GM12878 (cell line): ENCODE measurements around the gene DNASE1. TPM values are rescaled to one million over a fixed set of nuclear protein-coding genes. Genes with fewer than 3 reads are reported as not detected.

Experiments used
- ATAC-seq: fragments of 200-7000 bp; cut with Tn5 transposase; 3 replicates; pipeline ENCODE4 v1.9.1; 2020; ENCODE audit warnings: mild to moderate bottlenecking, moderate library complexity
- BruUV-seq: library from RNA; stranded (reverse); fragments of 400-500 nt; replicated peaks from 2 replicates; lab custom pipeline; 2021; lab: Mats Ljungman, UMichigan
- CTCF ChIA-PET: fragments of 300-600 bp; sonication (Branson Sonifier 250); formaldehyde crosslinking; extraction: SDS; loops from one replicate; lab custom pipeline; 2021; ENCODE audit warnings: inconsistent platforms; lab: Yijun Ruan, JAX
- POLR2A ChIA-PET: fragments of 350-600 bp; formaldehyde crosslinking; extraction: SDS; loops from one replicate; lab custom pipeline; 2021; ENCODE audit warnings: inconsistent platforms; lab: Charles Lee
- RAD21 ChIA-PET: fragments of 300-600 bp; sonication (Branson Sonifier 250); formaldehyde crosslinking; loops from one replicate; lab custom pipeline; 2023; ENCODE audit warnings: antibody characterized with exemption; ENCODE audit not compliant: unreplicated experiment; lab: Charles Lee
- SMC1A ChIA-PET: fragments of 300-600 bp; sonication (Branson Sonifier 250); formaldehyde crosslinking; loops from one replicate; lab custom pipeline; 2023; ENCODE audit not compliant: unreplicated experiment, uncharacterized antibody; lab: Charles Lee
- DNase-seq: peaks from one replicate; pipeline ENCODE4 v3.0.0-alpha.2; 2011; ENCODE audit warnings: low read depth, low spot score
- FAIRE-seq: peaks from 3 replicates; lab custom pipeline; 2011; peaks lifted over from hg19 to GRCh38; lab: Jason Lieb, UNC
- H2AFZ ChIP-seq: 2 replicates; pipeline ENCODE4 v1.6.0; 2011; ENCODE audit warnings: low read depth, low read length, control low read depth; ENCODE audit not compliant: control insufficient read depth
- H3K27ac ChIP-seq: 2 replicates; pipeline ENCODE4 v1.5.1; 2011; ENCODE audit warnings: control low read depth; ENCODE audit not compliant: control insufficient read depth, insufficient read depth
- H3K27me3 ChIP-seq, 2 experiments: replicated peaks in 1 of 2; 2 replicates each; pipeline versions ENCODE4 v1.6.0 to v1.6.1; 2011; ENCODE audit warnings: low read length in 1 of 2; ENCODE audit not compliant: control insufficient read depth in 2 of 2, insufficient read depth in 2 of 2
- H3K36me3 ChIP-seq, 2 experiments: 2 replicates each; pipeline ENCODE4 v1.5.1; 2011; ENCODE audit warnings: low read length in 1 of 2; ENCODE audit not compliant: control insufficient read depth in 2 of 2, insufficient read depth in 2 of 2
- H3K4me1 ChIP-seq: 2 replicates; pipeline ENCODE4 v1.6.1; 2011; ENCODE audit warnings: mild to moderate bottlenecking, low read length, moderate library complexity, mixed read lengths; ENCODE audit not compliant: control insufficient read depth, insufficient read depth
- H3K4me2 ChIP-seq: 2 replicates; pipeline ENCODE4 v1.6.0; 2011; ENCODE audit warnings: control low read depth; ENCODE audit not compliant: control insufficient read depth, insufficient read depth
- H3K4me3 ChIP-seq: fragments of 200-600 bp; sonication (generic); 2 replicates; pipeline ENCODE4 v1.5.1; 2016
- H3K79me2 ChIP-seq: 2 replicates; pipeline ENCODE4 v1.6.0; 2011; ENCODE audit warnings: low read length; ENCODE audit not compliant: control insufficient read depth, insufficient read depth
- H3K9ac ChIP-seq: 2 replicates; pipeline ENCODE4 v1.8.0; 2011; ENCODE audit warnings: low read length, control low read depth, mixed read lengths; ENCODE audit not compliant: control insufficient read depth, insufficient read depth
- H3K9me3 ChIP-seq: replicated peaks from 3 replicates; pipeline ENCODE4 v1.5.1; 2011; ENCODE audit warnings: mild to moderate bottlenecking, low read length; ENCODE audit not compliant: control insufficient read depth, insufficient read depth
- H4K20me1 ChIP-seq: 2 replicates; pipeline ENCODE4 v1.6.0; 2011; ENCODE audit not compliant: control insufficient read depth, insufficient read depth
- CEBPB ChIP-seq, 2 experiments: fragments of 150-350 bp in 1 of 2; IDR thresholded peaks; 2 replicates each; pipeline ENCODE4 v1.6.1; 2012 to 2014; ENCODE audit warnings: low read depth in 2 of 2, low read length in 2 of 2, borderline replicate concordance in 1 of 2, inconsistent platforms in 1 of 2
- EGR1 ChIP-seq, 2 experiments: IDR thresholded peaks; 1 replicate in 1 of 2; 2 replicates in 1 of 2; pipeline ENCODE4 v1.6.1; 2011 to 2012; ENCODE audit warnings: low read depth in 2 of 2, low read length in 2 of 2, borderline replicate concordance in 1 of 2, mild to moderate bottlenecking in 1 of 2, moderate library complexity in 1 of 2
- FOXM1 ChIP-seq: IDR thresholded peaks from 2 replicates; pipeline ENCODE4 v1.6.1; 2012; ENCODE audit warnings: low read depth, mild to moderate bottlenecking, inconsistent platforms, low read length, moderate library complexity
- JUND ChIP-seq: IDR thresholded peaks from 2 replicates; pipeline ENCODE4 v1.6.1; 2012; ENCODE audit warnings: low read depth, mild to moderate bottlenecking, low read length, improper control_type of control experiment, moderate library complexity
- MYC ChIP-seq: IDR thresholded peaks from 2 replicates; pipeline ENCODE4 v1.6.1; 2011; ENCODE audit warnings: mild to moderate bottlenecking, low read length, moderate library complexity, inconsistent platforms; ENCODE audit not compliant: insufficient read depth, insufficient replicate concordance, insufficient read length, severe bottlenecking
- NFXL1 ChIP-seq: fragments of 450-650 bp; IDR thresholded peaks from 2 replicates; pipeline ENCODE4 v1.6.1; 2017; ENCODE audit warnings: antibody characterized with exemption, mild to moderate bottlenecking, borderline replicate concordance
- POLR2AphosphoS2 ChIP-seq: IDR thresholded peaks from 2 replicates; pipeline ENCODE4 v1.6.1; 2011; ENCODE audit warnings: low read depth, mild to moderate bottlenecking, low read length, improper control_type of control experiment, moderate library complexity
- RELA ChIP-seq: fragments of 450-650 bp; IDR thresholded peaks from 2 replicates; pipeline ENCODE4 v1.8.0; 2014; ENCODE audit warnings: borderline replicate concordance; ENCODE audit not compliant: partially characterized antibody
- RFX5 ChIP-seq: IDR thresholded peaks from 2 replicates; pipeline ENCODE4 v1.6.1; 2011; ENCODE audit warnings: low read depth, low read length, improper control_type of control experiment
- SIN3A ChIP-seq: IDR thresholded peaks from 2 replicates; pipeline ENCODE4 v1.6.1; 2012; ENCODE audit warnings: low read depth, low read length, improper control_type of control experiment
- SIX5 ChIP-seq: IDR thresholded peaks from 2 replicates; pipeline ENCODE4 v1.6.1; 2011; ENCODE audit warnings: mild to moderate bottlenecking, low read depth, low read length, moderate library complexity; ENCODE audit not compliant: severe bottlenecking
- SMAD1 ChIP-seq: fragments of 450-650 bp; IDR thresholded peaks from 2 replicates; pipeline ENCODE4 v1.6.1; 2018; ENCODE audit warnings: mild to moderate bottlenecking, low read depth; ENCODE audit not compliant: partially characterized antibody
- SREBF1 ChIP-seq: IDR thresholded peaks from 2 replicates; pipeline ENCODE4 v1.6.1; 2012; ENCODE audit warnings: mild to moderate bottlenecking, low read length
- SUPT20H ChIP-seq: IDR thresholded peaks from 2 replicates; pipeline ENCODE4 v1.6.1; 2011; ENCODE audit warnings: low read depth, mild to moderate bottlenecking, low read length, moderate library complexity, borderline replicate concordance; ENCODE audit not compliant: control insufficient read depth
- ZNF217 ChIP-seq: fragments of 450-650 bp; IDR thresholded peaks from 2 replicates; pipeline ENCODE4 v1.6.1; 2017; ENCODE audit warnings: antibody characterized with exemption, mild to moderate bottlenecking
- WGBS: methylation state at CpG from one replicate; pipeline ENCODE4 v1.1.6; 2016; ENCODE audit warnings: low lambda C conversion rate; ENCODE audit not compliant: insufficient replicate concordance, insufficient coverage; ENCODE audit errors: missing lambda C conversion rate; 5-methylcytosine and 5-hydroxymethylcytosine counted together
- in situ Hi-C: fragments of 300-500 bp; cut with MboI; formaldehyde crosslinking; loops from 9 replicates; pipeline ENCODE4 v1.14.3; 2018; ENCODE audit warnings: mixed read lengths
- intact Hi-C: fragments of 100-400 bp; cut with micrococcal nuclease; formaldehyde crosslinking; loops from one replicate; pipeline ENCODE4 v1.14.2; 2022; ENCODE audit not compliant: unreplicated experiment
- polyA plus RNA-seq, 11 experiments: library from polyadenylated mRNA; depleted of rRNA in 4 of 11; unstranded in 6 of 11; stranded (reverse) in 5 of 11; fragments of >200 nt; fragmentation: Nextera tagmentation in 4 of 11; fragmentation: Illumina TruSeq in 1 of 11; extraction: Ambion mirVana in 4 of 11; extraction: Trizol in 1 of 11; gene quantifications; 1 replicate in 1 of 11; 2 replicates in 10 of 11; pipeline versions ENCODE4 v1.2.1 to v1.2.3, GENCODE V29; 2011 to 2016; ENCODE audit warnings: inconsistent platforms in 2 of 11, missing spikeins in 2 of 11, low read depth in 1 of 11
- total RNA-seq, 4 experiments: library from RNA; depleted of rRNA in 3 of 4; stranded (reverse); fragments of >200 nt in 3 of 4; fragmentation: Illumina TruSeq in 1 of 4; extraction: Trizol in 1 of 4; gene quantifications; 2 replicates each; pipeline versions ENCODE4 v1.2.1 to v1.2.3, GENCODE V29; 2013 to 2021
- TF ChIP-seq, protein P1 (sequence below): fragments of 450-650 bp; IDR thresholded peaks from 2 replicates; pipeline ENCODE4 v1.6.1; 2017; ENCODE audit warnings: mild to moderate bottlenecking
- TF ChIP-seq, protein P2 (sequence below): fragments of 450-650 bp; IDR thresholded peaks from 2 replicates; pipeline ENCODE4 v1.6.1; 2018; ENCODE audit warnings: borderline replicate concordance, mild to moderate bottlenecking; ENCODE audit not compliant: partially characterized antibody

The DNASE1 gene
- total and polyA plus RNA-seq, 10 of the 15 experiments (the other 5 are each of a cell fraction or from before 2014, with no cell fraction given): 0.23 to 12.0 (median 7.9) TPM

- Histone ChIP-seq H2AFZ (no peak overlapping the region), H3K27ac (no peak overlapping the region), H3K9me3 (no peaks in the 10 kb centered on the region), H3K36me3 (peaks cover 14 to 33% of the 10 kb centered on the region in 2 experiments), H4K20me1 (no peaks in the 10 kb centered on the region; the same call in 1 of the 2 replicates), H3K4me2 (no peak overlapping the region), H3K27me3 (no peaks in the 10 kb centered on the region)
- FAIRE-seq (no peak), ATAC-seq (no peak), DNase-seq (no peak)
- ChIA-PET CTCF (no interaction called here), POLR2A (no interaction called here), RAD21 (no interaction called here), SMC1A (no interaction called here)
- intact Hi-C loops: no loop called here
- BruUV-seq: TSS peak; percentile 49
- in situ Hi-C loops: no loop called here
- 98% methylated on average over 11 of the region's 11 CpGs for WGBS
- TF ChIP-seq, protein P1, sequence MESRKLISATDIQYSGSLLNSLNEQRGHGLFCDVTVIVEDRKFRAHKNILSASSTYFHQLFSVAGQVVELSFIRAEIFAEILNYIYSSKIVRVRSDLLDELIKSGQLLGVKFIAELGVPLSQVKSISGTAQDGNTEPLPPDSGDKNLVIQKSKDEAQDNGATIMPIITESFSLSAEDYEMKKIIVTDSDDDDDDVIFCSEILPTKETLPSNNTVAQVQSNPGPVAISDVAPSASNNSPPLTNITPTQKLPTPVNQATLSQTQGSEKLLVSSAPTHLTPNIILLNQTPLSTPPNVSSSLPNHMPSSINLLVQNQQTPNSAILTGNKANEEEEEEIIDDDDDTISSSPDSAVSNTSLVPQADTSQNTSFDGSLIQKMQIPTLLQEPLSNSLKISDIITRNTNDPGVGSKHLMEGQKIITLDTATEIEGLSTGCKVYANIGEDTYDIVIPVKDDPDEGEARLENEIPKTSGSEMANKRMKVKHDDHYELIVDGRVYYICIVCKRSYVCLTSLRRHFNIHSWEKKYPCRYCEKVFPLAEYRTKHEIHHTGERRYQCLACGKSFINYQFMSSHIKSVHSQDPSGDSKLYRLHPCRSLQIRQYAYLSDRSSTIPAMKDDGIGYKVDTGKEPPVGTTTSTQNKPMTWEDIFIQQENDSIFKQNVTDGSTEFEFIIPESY: no peak
- TF ChIP-seq NFXL1: no peak
- TF ChIP-seq POLR2AphosphoS2: no peak
- TF ChIP-seq, protein P2, sequence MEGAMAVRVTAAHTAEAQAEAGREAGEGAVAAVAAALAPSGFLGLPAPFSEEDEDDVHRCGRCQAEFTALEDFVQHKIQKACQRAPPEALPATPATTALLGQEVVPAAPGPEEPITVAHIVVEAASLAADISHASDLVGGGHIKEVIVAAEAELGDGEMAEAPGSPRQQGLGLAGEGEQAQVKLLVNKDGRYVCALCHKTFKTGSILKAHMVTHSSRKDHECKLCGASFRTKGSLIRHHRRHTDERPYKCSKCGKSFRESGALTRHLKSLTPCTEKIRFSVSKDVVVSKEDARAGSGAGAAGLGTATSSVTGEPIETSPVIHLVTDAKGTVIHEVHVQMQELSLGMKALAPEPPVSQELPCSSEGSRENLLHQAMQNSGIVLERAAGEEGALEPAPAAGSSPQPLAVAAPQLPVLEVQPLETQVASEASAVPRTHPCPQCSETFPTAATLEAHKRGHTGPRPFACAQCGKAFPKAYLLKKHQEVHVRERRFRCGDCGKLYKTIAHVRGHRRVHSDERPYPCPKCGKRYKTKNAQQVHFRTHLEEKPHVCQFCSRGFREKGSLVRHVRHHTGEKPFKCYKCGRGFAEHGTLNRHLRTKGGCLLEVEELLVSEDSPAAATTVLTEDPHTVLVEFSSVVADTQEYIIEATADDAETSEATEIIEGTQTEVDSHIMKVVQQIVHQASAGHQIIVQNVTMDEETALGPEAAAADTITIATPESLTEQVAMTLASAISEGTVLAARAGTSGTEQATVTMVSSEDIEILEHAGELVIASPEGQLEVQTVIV: no peak
- TF ChIP-seq CEBPB (IDR thresholded peaks at IDR 0.05; ENCODE audit: borderline replicate concordance in 1 of 2, low read depth in 2 of 2, low read length in 2 of 2): no peak
- TF ChIP-seq SMAD1: no peak
- TF ChIP-seq SIX5: no peak
- TF ChIP-seq JUND: no peak
- no peak for TF ChIP-seq MYC
- no peak for TF ChIP-seq SUPT20H
- no peak for TF ChIP-seq SREBF1
- no peak for TF ChIP-seq SIN3A
- TF ChIP-seq ZNF217: no peak
- TF ChIP-seq RELA: no peak
- no peak for TF ChIP-seq EGR1 (IDR thresholded peaks at IDR 0.05; ENCODE audit: borderline replicate concordance in 1 of 2, low read depth in 2 of 2, low read length in 2 of 2)
- no peak for TF ChIP-seq FOXM1
- TF ChIP-seq RFX5: no peak
- TF ChIP-seq, all 136 proteins: peak for 0
- no peaks in the 10 kb centered on the region for H3K4me1 ChIP-seq
- H3K79me2 ChIP-seq: no peaks in the 10 kb centered on the region
- no peak overlapping the region for H3K4me3 ChIP-seq
- no peak overlapping the region for H3K9ac ChIP-seq
Measured at GRCh38 chr16:3677994-3678393, 23.5 kb downstream of the DNASE1 start.
